ENCODE results near the gene STYXL2.

The STYXL2 gene

DNA sequence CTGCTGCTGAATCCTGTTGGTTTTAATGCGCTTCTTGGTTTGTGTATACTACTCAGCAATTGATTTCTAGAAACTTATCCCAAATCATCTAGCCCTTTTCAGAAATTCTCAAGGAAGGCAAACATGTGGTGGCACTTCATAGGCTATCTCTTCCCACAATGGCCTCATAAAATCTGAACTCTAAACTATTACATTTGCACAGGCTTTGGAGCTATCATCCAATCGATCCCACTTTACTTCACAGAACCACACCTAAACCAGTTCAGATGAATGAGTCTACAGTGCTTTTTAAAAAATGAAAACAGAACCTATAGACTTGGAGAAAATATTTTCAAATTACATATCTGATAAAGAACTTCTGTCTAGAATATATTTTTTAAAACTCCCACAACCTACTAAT is 6.9 kb downstream of the STYXL2 start:
- Histone ChIP-seq H3K9ac (ENCODE audit: low read depth, low read length) (no peak overlapping the region), H3K4me3 (ENCODE audit: low read depth, low read length) (no peak overlapping the region), H3K27me3 (ENCODE audit: control insufficient read depth, insufficient read depth, low read length) (no peaks in the 10 kb centered on the region), H3K4me1 (ENCODE audit: control insufficient read depth, insufficient read depth, low read length) (peaks cover 13% of the 10 kb centered on the region), H3K9me3 (ENCODE audit: control insufficient read depth, insufficient read depth, low read length) (no peaks in the 10 kb centered on the region), H3K36me3 (ENCODE audit: control insufficient read depth, insufficient read depth, low read length) (no peaks in the 10 kb centered on the region)

DNA sequence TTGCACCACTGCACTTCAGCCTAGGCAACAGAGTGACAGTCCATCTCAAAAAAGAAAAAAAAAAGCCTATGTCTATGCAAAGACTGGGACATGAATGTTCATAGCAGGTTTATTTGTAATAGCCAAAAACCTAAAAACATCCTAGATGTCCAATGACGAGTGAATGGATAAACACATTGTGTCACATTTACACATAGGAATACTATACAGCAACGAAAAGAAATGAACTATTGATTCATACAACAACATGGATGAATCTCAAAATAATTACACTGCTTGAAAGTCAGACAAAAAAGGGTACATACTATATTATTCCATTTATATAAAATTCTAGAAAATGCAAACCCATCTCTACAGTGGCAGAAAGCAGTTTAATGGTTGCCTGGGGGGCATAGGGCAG is 7.9 kb downstream of the STYXL2 start:
- Histone ChIP-seq H3K4me1 (ENCODE audit: control insufficient read depth, insufficient read depth, low read length) (peaks cover 13% of the 10 kb centered on the region), H3K36me3 (ENCODE audit: control insufficient read depth, insufficient read depth, low read length) (no peaks in the 10 kb centered on the region), H3K9ac (ENCODE audit: low read depth, low read length) (no peak overlapping the region), H3K27me3 (ENCODE audit: control insufficient read depth, insufficient read depth, low read length) (no peaks in the 10 kb centered on the region), H3K9me3 (ENCODE audit: control insufficient read depth, insufficient read depth, low read length) (no peaks in the 10 kb centered on the region), H3K4me3 (ENCODE audit: low read depth, low read length) (no peak overlapping the region)

DNA sequence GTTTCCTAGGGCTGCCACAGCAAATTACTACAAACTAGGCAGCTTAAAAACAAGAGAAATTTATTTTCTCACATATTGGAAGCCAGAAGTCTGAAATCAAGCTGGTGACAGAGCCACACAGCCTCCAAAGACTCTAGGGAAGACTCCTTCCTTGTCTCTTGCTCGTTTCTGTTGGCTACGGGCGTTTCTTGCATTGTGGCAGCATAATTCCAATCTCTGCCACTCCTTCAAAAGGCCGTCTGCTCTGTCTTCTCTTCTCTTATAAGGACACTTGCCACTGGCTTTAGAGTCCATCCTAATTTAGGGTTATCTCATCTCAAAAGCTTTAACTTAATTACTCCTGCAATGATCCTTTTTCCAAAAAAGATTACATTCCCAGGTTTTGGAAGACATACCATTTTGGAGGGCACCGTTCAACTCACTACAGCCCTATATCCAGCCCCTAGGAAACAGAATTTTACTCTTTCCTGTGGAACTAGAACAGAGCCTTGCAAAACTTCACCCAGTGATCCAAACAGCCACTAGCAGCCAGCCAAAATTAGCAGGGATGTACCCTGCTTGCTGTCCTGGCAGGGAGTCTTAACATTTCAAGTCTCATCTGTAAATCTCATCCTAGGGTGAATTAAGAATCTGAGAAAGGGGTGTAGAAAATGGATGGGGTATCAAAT is 9.2 kb downstream of the STYXL2 start:
- Histone ChIP-seq H3K9ac (ENCODE audit: low read depth, low read length) (no peak overlapping the region), H3K4me3 (ENCODE audit: low read depth, low read length) (no peak overlapping the region), H3K27me3 (ENCODE audit: control insufficient read depth, insufficient read depth, low read length) (no peaks in the 10 kb centered on the region), H3K9me3 (ENCODE audit: control insufficient read depth, insufficient read depth, low read length) (no peaks in the 10 kb centered on the region), H3K4me1 (ENCODE audit: control insufficient read depth, insufficient read depth, low read length) (peaks cover 13% of the 10 kb centered on the region), H3K36me3 (ENCODE audit: control insufficient read depth, insufficient read depth, low read length) (no peaks in the 10 kb centered on the region)

DNA sequence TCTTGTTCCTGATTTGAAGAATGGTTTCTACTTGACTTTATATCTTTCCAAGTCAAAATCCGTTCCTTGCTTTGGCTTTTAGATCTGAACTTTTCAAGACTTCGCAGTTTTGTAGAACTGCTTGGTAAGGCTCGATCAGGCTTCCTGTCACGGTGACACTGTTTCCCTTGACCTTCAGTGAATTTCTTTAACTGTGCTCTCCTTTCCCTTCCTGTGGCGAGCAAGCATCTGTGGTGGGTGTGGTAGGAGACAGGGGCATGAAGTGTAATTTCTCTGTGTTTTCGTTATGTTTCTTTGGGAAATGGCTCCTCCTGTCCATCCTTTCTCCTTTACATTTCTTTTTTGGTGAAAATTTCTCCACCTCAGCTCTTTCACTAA is 10.4 kb downstream of the STYXL2 start:
- peaks cover 15% of the 10 kb centered on the region for H3K4me1 ChIP-seq (ENCODE audit: control insufficient read depth, insufficient read depth, low read length)
- H3K9ac ChIP-seq (ENCODE audit: low read depth, low read length) = no peak overlapping the region
- H3K36me3 ChIP-seq (ENCODE audit: control insufficient read depth, insufficient read depth, low read length) = no peaks in the 10 kb centered on the region
- H3K27me3 ChIP-seq (ENCODE audit: control insufficient read depth, insufficient read depth, low read length) = no peaks in the 10 kb centered on the region
- no peaks in the 10 kb centered on the region for H3K9me3 ChIP-seq (ENCODE audit: control insufficient read depth, insufficient read depth, low read length)
- no peak overlapping the region for H3K4me3 ChIP-seq (ENCODE audit: low read depth, low read length)

GRCh38 chr1:167105271-167106118 is 11.6 kb downstream of the STYXL2 start:
- peaks cover 16% of the 10 kb centered on the region for H3K4me1 ChIP-seq (ENCODE audit: control insufficient read depth, insufficient read depth, low read length)
- H3K4me3 ChIP-seq (ENCODE audit: low read depth, low read length) = no peak overlapping the region
- H3K36me3 ChIP-seq (ENCODE audit: control insufficient read depth, insufficient read depth, low read length) = no peaks in the 10 kb centered on the region
- no peaks in the 10 kb centered on the region for H3K27me3 ChIP-seq (ENCODE audit: control insufficient read depth, insufficient read depth, low read length)
- no peaks in the 10 kb centered on the region for H3K9me3 ChIP-seq (ENCODE audit: control insufficient read depth, insufficient read depth, low read length)
- no peak overlapping the region for H3K9ac ChIP-seq (ENCODE audit: low read depth, low read length)

- H3K9ac ChIP-seq (ENCODE audit: low read depth, low read length) = no peak overlapping the region
- H3K36me3 ChIP-seq (ENCODE audit: control insufficient read depth, insufficient read depth, low read length) = no peaks in the 10 kb centered on the region
- no peak overlapping the region for H3K4me3 ChIP-seq (ENCODE audit: low read depth, low read length)
- no peaks in the 10 kb centered on the region for H3K27me3 ChIP-seq (ENCODE audit: control insufficient read depth, insufficient read depth, low read length)
- H3K4me1 ChIP-seq (ENCODE audit: control insufficient read depth, insufficient read depth, low read length) = peaks cover 16% of the 10 kb centered on the region
- no peaks in the 10 kb centered on the region for H3K9me3 ChIP-seq (ENCODE audit: control insufficient read depth, insufficient read depth, low read length)
Measured at GRCh38 chr1:167106119-167106461, 12.2 kb downstream of the STYXL2 start.

DNA sequence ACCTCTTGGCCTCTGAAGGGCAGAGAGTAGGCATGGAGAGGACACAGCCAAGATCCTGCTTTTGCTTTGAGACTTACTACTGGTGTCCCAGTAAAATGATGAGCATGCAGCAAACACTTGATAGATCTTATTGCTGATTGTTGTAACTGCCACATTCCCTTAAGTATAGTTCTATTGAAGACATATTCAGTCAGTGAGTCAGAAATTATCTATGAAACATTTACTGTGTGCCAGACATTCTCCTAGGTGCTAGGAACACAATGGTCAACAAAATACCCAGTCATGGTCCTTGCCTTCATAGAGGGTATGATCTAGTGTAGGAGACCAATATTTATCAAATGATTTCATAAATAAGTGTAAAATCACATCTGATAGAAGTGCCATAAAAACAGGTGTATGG is 13.6 kb downstream of the STYXL2 start:
- no peaks in the 10 kb centered on the region for H3K9me3 ChIP-seq (ENCODE audit: control insufficient read depth, insufficient read depth, low read length)
- no peaks in the 10 kb centered on the region for H3K36me3 ChIP-seq (ENCODE audit: control insufficient read depth, insufficient read depth, low read length)
- H3K27me3 ChIP-seq (ENCODE audit: control insufficient read depth, insufficient read depth, low read length) = no peaks in the 10 kb centered on the region
- H3K4me1 ChIP-seq (ENCODE audit: control insufficient read depth, insufficient read depth, low read length) = peaks cover 16% of the 10 kb centered on the region
- no peak overlapping the region for H3K9ac ChIP-seq (ENCODE audit: low read depth, low read length)
- no peak overlapping the region for H3K4me3 ChIP-seq (ENCODE audit: low read depth, low read length)

GRCh38 chr1:167109125-167109524 is 15.2 kb downstream of the STYXL2 start:
- Histone ChIP-seq H3K27me3 (ENCODE audit: control insufficient read depth, insufficient read depth, low read length) (no peaks in the 10 kb centered on the region), H3K4me3 (ENCODE audit: low read depth, low read length) (no peak overlapping the region)

DNA sequence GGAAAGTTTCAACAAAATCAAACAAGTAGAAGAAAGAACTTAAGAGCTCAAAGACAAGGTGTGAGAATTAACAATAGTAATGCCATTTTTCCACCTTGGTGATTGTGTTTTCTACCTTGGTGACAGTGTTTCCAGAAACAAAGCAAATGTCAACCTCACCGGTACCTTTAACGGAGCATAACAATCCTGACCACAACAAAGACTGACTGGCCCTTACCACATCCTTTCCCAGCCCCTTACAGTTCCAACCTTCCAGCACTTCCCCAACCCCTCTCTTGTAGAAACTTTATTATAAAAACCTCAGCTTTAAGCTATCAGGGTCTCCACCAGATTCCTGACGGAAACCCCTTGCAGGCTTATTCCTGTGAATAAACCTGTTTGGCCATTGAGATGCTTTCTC is 16.7 kb downstream of the STYXL2 start:
- Histone ChIP-seq H3K4me3 (ENCODE audit: low read depth, low read length) (no peak overlapping the region), H3K9ac (ENCODE audit: low read depth, low read length) (no peak overlapping the region), H3K4me1 (ENCODE audit: control insufficient read depth, insufficient read depth, low read length) (peaks cover 3% of the 10 kb centered on the region), H3K27me3 (ENCODE audit: control insufficient read depth, insufficient read depth, low read length) (no peaks in the 10 kb centered on the region), H3K36me3 (ENCODE audit: control insufficient read depth, insufficient read depth, low read length) (no peaks in the 10 kb centered on the region), H3K9me3 (ENCODE audit: control insufficient read depth, insufficient read depth, low read length) (no peaks in the 10 kb centered on the region)

More at GRCh38 chr1:167109125-167109524, 15.2 kb downstream of the STYXL2 start:
- H3K36me3 ChIP-seq (ENCODE audit: control insufficient read depth, insufficient read depth, low read length) = no peaks in the 10 kb centered on the region
- H3K9me3 ChIP-seq (ENCODE audit: control insufficient read depth, insufficient read depth, low read length) = no peaks in the 10 kb centered on the region
- peaks cover 10% of the 10 kb centered on the region for H3K4me1 ChIP-seq (ENCODE audit: control insufficient read depth, insufficient read depth, low read length)
- no peak overlapping the region for H3K9ac ChIP-seq (ENCODE audit: low read depth, low read length)

DNA sequence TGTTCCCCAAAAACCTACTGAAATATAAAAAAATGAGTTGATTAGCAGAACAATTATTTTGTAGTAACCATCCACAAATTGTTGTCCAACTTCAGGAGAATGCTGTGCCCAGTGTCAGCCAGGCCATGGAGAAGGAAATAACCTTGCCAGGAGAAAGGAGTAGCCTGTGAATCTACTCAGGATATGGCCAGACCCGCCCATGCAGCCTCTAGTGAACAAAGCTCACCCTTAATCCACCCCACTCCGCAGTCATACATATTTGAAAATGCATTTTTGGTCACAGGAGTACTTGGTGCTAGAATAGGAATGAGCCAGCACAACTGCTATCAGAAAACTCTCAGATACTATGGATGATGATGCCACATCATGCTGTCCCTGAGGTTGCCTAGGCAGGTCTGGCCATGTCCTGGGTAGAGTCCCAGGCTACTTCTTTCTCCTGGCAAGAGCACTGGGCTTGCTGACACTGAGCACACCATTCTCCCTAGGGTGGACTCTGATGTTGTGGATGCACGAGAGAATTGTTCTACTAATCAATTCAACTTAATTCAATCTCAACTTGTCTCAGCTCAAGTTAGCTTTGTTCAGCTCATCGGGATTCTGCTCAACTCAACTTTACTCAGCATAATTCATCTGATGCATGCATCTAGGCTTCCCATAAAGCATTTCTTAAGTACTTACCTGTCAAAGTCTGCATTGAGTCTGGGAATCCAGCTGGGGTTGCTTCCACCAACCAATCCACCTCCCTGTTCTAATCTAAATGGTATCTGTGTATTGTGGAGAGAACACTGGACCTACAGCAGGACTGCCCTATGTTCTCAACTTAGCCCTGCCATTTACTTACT is 18.2 kb downstream of the STYXL2 start:
- H3K4me1 ChIP-seq (ENCODE audit: control insufficient read depth, insufficient read depth, low read length) = peaks cover 9% of the 10 kb centered on the region
- H3K9ac ChIP-seq (ENCODE audit: low read depth, low read length) = no peak overlapping the region
- H3K36me3 ChIP-seq (ENCODE audit: control insufficient read depth, insufficient read depth, low read length) = no peaks in the 10 kb centered on the region
- H3K27me3 ChIP-seq (ENCODE audit: control insufficient read depth, insufficient read depth, low read length) = no peaks in the 10 kb centered on the region
- no peaks in the 10 kb centered on the region for H3K9me3 ChIP-seq (ENCODE audit: control insufficient read depth, insufficient read depth, low read length)
- no peak overlapping the region for H3K4me3 ChIP-seq (ENCODE audit: low read depth, low read length)

DNA sequence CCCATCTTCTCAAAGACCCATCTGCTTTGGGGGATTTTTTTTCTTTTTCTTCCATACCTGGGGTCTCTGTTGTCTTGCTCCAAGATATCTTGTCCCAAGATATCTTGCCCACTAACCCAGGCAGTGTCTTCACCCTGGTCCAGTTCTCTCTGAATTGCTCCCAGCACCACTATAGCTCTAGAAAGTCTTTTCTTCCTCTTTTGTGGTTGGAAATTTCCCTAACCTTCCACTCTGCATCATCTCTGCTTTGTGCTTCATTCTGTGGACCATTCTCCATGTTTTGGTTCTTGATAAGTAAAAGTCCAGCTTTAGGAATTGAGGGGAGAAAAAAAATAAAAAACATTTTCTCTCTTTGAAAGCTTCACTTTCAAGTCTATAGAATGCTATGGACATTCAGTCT is 20.9 kb downstream of the STYXL2 start:
- H3K4me3 ChIP-seq (ENCODE audit: low read depth, low read length) = no peak overlapping the region
- H3K27me3 ChIP-seq (ENCODE audit: control insufficient read depth, insufficient read depth, low read length) = no peaks in the 10 kb centered on the region
- H3K4me1 ChIP-seq (ENCODE audit: control insufficient read depth, insufficient read depth, low read length) = peaks cover 6% of the 10 kb centered on the region
- no peaks in the 10 kb centered on the region for H3K9me3 ChIP-seq (ENCODE audit: control insufficient read depth, insufficient read depth, low read length)
- H3K9ac ChIP-seq (ENCODE audit: low read depth, low read length) = no peak overlapping the region
- H3K36me3 ChIP-seq (ENCODE audit: control insufficient read depth, insufficient read depth, low read length) = no peaks in the 10 kb centered on the region

Measured in iPS-15b (cell line).